AG04449 (cell line): ENCODE results near the gene LDAH.

Source experiments
- CTCF ChIA-PET: fragments of 350-600 bp; formaldehyde crosslinking; extraction: SDS; loops from one replicate; lab custom pipeline; 2021; ENCODE audit warnings: antibody characterized with exemption; lab: Yijun Ruan, JAX
- POLR2A ChIA-PET: fragments of 400-600, 350-600 bp; formaldehyde crosslinking; extraction: SDS; loops from one replicate; lab custom pipeline; 2020; ENCODE audit warnings: antibody characterized with exemption, inconsistent platforms; lab: Yijun Ruan, JAX
- DNase-seq: peaks from one replicate; pipeline ENCODE4 v3.0.0-alpha.2; 2010; ENCODE audit warnings: low read depth, low spot score
- H3K4me3 ChIP-seq: 2 replicates; pipeline ENCODE4 v1.5.1; 2011; ENCODE audit warnings: low read depth, mild to moderate bottlenecking, control low read depth, low read length
- CTCF ChIP-seq: IDR thresholded peaks from one replicate; pipeline ENCODE4 v1.5.1; 2011; ENCODE audit warnings: mild to moderate bottlenecking, moderate library complexity, low read length, control low read depth, inconsistent platforms; ENCODE audit not compliant: insufficient read depth; ENCODE audit errors: missing control alignments

The LDAH gene

GRCh38 chr2:20673686-20674308, 149.1 kb downstream of the LDAH start:
- ChIA-PET CTCF (interaction anchor here (0.7 to 11.2 kb wide), 4 partner anchors 12 to 289 kb away, joined by 3 to 108 read pairs (median 26); partner anchors contain the start of gene HS1BP3), POLR2A (no interaction called here)
- TF ChIP-seq CTCF, result no peak
- H3K4me3 ChIP-seq, result no peak overlapping the region
- DNase-seq, result no peak

GRCh38 chr2:20672201-20672951, 150.5 kb downstream of the LDAH start:
- POLR2A ChIA-PET, result no interaction called here
- CTCF ChIA-PET, result interaction anchor here (0.9 to 11.2 kb wide), 4 partner anchors 10 to 290 kb away, joined by 3 to 108 read pairs (median 12); partner anchors contain the start of gene HS1BP3
- no peak overlapping the region for H3K4me3 ChIP-seq
- no peak for DNase-seq
- TF ChIP-seq CTCF, result no peak

- no peak for DNase-seq
- no peak overlapping the region for H3K4me3 ChIP-seq
- ChIA-PET CTCF (interaction anchor here (3.7 to 11.2 kb wide), 2 partner anchors 10 to 291 kb away, joined by 20 to 108 read pairs; no protein-coding TSS in a partner anchor), POLR2A (no interaction called here)
- TF ChIP-seq CTCF, result no peak
These were observed 151.2 kb downstream of the LDAH start for GRCh38 chr2:20671736-20672080.

- ChIA-PET CTCF (interaction anchor here (3.7 to 11.2 kb wide), 2 partner anchors 9 to 292 kb away, joined by 20 to 108 read pairs; no protein-coding TSS in a partner anchor), POLR2A (interaction anchor here (0.7 kb wide), 1 partner anchor 48 kb away, joined by 3 read pairs; no protein-coding TSS in a partner anchor)
- no peak for DNase-seq
- no peak overlapping the region for H3K4me3 ChIP-seq
- no peak for TF ChIP-seq CTCF
These were observed 151.7 kb downstream of the LDAH start for GRCh38 chr2:20671036-20671735.

GRCh38 chr2:20670315-20671035, 152.4 kb downstream of the LDAH start:
- CTCF ChIA-PET, result interaction anchor here (1.0 to 11.2 kb wide), 3 partner anchors 8 to 292 kb away, joined by 3 to 108 read pairs (median 20); partner anchors contain the start of gene HS1BP3
- POLR2A ChIA-PET, result interaction anchor here (0.7 kb wide), 1 partner anchor 48 kb away, joined by 3 read pairs; no protein-coding TSS in a partner anchor
- no peak overlapping the region for H3K4me3 ChIP-seq
- DNase-seq, result no peak
- no peak for TF ChIP-seq CTCF
